AG10803 (cell line): ENCODE results near the gene AEBP2.
"Not testable (repeated sequence)": the region's sequence is repeated elsewhere in the genome, so short reads cannot be mapped to it uniquely, and the experiment has no call there.

Source experiments
- DNase-seq: peaks from one replicate; pipeline ENCODE4 v3.0.0; 2010; ENCODE audit warnings: low read depth
- H3K4me3 ChIP-seq: 2 replicates; pipeline ENCODE4 v1.5.1; 2011; ENCODE audit warnings: mild to moderate bottlenecking, low read length, control low read depth
- CTCF ChIP-seq: conservative IDR thresholded peaks from 2 replicates; pipeline ENCODE4 v1.5.1; 2011; ENCODE audit warnings: mild to moderate bottlenecking, low read length, control low read depth, inconsistent platforms

The AEBP2 gene

GRCh38 chr12:19411234-19412204, 27.8 kb upstream of the AEBP2 start:
- no peak for TF ChIP-seq CTCF
- no peak overlapping the region for H3K4me3 ChIP-seq
- no peak for DNase-seq

DNA sequence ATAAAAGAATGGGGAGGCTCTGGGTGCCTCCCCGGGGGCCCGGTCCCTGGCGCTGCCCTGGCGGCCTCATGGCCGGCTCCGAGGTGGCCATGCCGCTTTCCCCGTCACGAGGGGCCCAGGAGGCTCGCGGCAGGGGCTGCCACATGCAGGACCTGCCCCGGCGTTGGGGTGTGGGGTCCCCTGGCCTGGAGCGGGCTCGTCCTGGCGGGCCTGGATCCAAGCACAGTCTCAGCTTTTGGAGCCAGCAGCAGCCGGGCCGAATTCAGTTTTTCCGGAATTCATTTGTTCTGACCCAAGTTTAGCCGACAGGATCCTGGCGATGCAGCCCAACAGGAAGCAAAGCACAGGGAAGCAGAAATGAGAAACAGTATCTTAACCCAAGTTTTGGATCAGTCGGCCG, 26.4 kb upstream of the AEBP2 start:
- no peak for DNase-seq
- H3K4me3 ChIP-seq = no peak overlapping the region
- TF ChIP-seq CTCF = no peak

GRCh38 chr12:19413582-19413981, 25.7 kb upstream of the AEBP2 start:
- DNase-seq, H3K4me3 ChIP-seq: not testable (repeated sequence)

- TF ChIP-seq CTCF = no peak
- no peak for DNase-seq
- H3K4me3 ChIP-seq = no peak overlapping the region
Measured at GRCh38 chr12:19415563-19415962, 23.7 kb upstream of the AEBP2 start.

GRCh38 chr12:19419086-19419485, 20.2 kb upstream of the AEBP2 start:
- H3K4me3 ChIP-seq = no peak overlapping the region
- no peak for TF ChIP-seq CTCF
- DNase-seq = no peak

DNA sequence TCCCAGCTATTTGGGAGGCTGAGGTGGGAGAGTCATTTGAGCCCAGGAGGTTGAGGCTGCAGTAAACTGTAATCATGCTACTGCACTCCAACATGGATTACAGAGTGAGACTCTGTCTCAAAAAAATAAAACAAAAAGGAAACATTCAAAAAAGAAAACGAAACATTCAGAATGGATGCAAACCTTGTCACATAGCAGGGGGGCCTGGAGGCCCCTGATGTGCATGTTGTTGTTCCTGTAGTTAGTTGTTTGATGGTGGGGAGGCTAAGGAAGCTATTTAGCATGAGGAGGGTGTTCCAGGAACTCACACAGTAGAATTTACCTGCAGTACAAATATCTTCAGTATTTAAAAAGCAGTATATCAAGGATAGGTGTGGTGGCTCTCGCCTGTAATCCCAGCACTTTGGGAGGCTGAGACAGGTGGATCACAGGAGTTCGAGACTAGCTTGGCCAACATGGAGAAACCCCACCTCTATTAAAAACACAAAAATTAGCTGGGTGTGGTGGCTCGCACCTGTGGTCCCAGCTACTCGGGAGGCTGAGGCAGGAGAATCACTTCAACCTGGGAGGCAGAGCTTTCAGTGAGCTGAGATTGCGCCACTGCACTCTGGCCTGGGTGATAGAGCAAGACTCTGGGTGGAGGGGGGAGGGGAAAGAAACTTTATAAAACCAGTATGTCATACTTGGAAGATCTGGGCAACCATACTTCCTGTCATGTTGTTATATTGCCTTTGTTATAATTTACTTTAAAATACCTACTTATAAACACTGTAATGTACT, 17.6 kb upstream of the AEBP2 start:
- H3K4me3 ChIP-seq = no peak overlapping the region
- no peak for DNase-seq
- TF ChIP-seq CTCF = no peak

DNA sequence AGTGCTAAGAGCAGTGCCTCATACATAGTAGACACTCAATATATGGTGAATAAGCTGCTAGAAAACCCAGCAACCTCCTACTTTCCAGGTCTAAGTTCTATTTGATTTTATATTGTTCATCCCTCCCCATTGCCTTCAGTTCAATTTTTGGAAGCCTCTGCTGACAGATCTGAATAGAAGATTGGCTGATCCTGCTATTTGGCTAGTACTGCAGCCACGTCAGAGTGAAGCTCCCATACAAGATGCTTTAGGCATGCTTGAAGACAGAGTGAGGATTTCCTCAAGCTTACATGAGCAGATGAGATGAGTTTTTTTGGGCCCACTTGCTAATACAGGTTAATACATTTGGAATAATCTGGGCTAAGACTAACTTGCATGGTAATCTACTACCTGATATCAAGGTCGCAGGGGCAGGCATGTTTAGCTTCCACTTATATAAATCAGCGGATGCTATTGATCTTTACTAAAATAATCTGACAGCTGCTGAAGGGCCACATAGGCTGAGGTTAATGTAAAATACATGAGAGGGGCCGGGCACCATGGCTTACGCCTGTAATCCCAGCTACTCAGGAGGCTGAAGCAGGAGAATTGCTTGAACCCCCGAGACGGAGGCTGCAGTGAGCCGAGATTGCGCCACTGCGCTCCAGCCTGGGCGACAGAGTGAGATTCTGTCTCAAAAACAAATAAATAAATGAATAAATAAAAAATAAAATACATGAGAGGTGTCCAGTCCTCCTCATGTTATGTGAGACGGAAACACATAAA, 15.9 kb upstream of the AEBP2 start:
- no peak for DNase-seq
- TF ChIP-seq CTCF = no peak

More for the DNA sequence above, 15.9 kb upstream of the AEBP2 start:
- H3K4me3 ChIP-seq = no peak overlapping the region
